HepG2 (cell line): ENCODE data around the gene SLC29A1. TPM values are rescaled to one million over a fixed set of nuclear protein-coding genes. Genes with fewer than 3 reads are reported as not detected.

Experiments
- ARID4A ChIP-seq: sonication (generic); formaldehyde crosslinking; IDR thresholded peaks from 2 replicates; pipeline ENCODE4 v1.5.0; 2020; ENCODE audit warnings: mild to moderate bottlenecking, missing genetic modification reagents, borderline replicate concordance
- GLI4 ChIP-seq: sonication (generic); formaldehyde crosslinking; IDR thresholded peaks from 2 replicates; pipeline ENCODE4 v1.5.1; 2020; ENCODE audit warnings: missing genetic modification reagents, mild to moderate bottlenecking, moderate library complexity, borderline replicate concordance
- POLR2AphosphoS5 ChIP-seq: IDR thresholded peaks from 2 replicates; pipeline ENCODE4 v1.6.1; 2012; ENCODE audit warnings: low read depth, low read length
- SRY ChIP-seq: sonication (generic); formaldehyde crosslinking; IDR thresholded peaks from 2 replicates; pipeline ENCODE4 v1.8.0; 2022; ENCODE audit warnings: mild to moderate bottlenecking, missing genetic modification reagents
- ZNF33B ChIP-seq: sonication (generic); formaldehyde crosslinking; IDR thresholded peaks from 2 replicates; pipeline ENCODE4 v1.5.1; 2020; ENCODE audit warnings: mild to moderate bottlenecking, missing genetic modification reagents
- ZNF784 ChIP-seq: sonication (generic); formaldehyde crosslinking; IDR thresholded peaks from 2 replicates; pipeline ENCODE4 v1.5.1; 2020; ENCODE audit warnings: missing genetic modification reagents, mild to moderate bottlenecking, borderline replicate concordance
- polyA plus RNA-seq, 8 experiments: library from polyadenylated mRNA; depleted of rRNA in 3 of 8; stranded (reverse) in 7 of 8; unstranded in 1 of 8; fragments of >200 nt; fragmentation: Illumina TruSeq in 4 of 8; extraction: Trizol in 4 of 8; gene quantifications; 2 replicates each; pipeline versions ENCODE4 v1.2.1 to v1.2.3, GENCODE V29; 2011 to 2016; ENCODE audit warnings: low read depth in 4 of 8, missing spikeins in 1 of 8, mixed read lengths in 1 of 8; ENCODE audit not compliant: insufficient read depth in 1 of 8
- total RNA-seq, 5 experiments: library from RNA; depleted of rRNA; stranded (reverse); fragments of >200 nt; fragmentation: Illumina TruSeq; extraction: Trizol; gene quantifications; 2 replicates each; pipeline ENCODE4 v1.2.3, GENCODE V29; 2016; ENCODE audit warnings: low read depth in 1 of 5
- TF ChIP-seq, protein P1 (sequence below): IDR thresholded peaks from 2 replicates; pipeline ENCODE4 v1.6.1; 2012; ENCODE audit warnings: low read length, improper control_type of control experiment
- TF ChIP-seq, protein P2 (sequence below): sonication (generic); formaldehyde crosslinking; IDR thresholded peaks from 2 replicates; pipeline ENCODE4 v1.4.0; 2020; ENCODE audit warnings: missing genetic modification reagents, mild to moderate bottlenecking, borderline replicate concordance

Gene SLC29A1
- total and polyA plus RNA-seq, 2 of the 13 experiments (the other 11 are each of a cell fraction or from before 2014, with no cell fraction given) = 43.2 to 106 TPM

GRCh38 chr6:44255871-44256774, 32.7 kb downstream of the SLC29A1 start (continued):
- TF ChIP-seq, protein P1, sequence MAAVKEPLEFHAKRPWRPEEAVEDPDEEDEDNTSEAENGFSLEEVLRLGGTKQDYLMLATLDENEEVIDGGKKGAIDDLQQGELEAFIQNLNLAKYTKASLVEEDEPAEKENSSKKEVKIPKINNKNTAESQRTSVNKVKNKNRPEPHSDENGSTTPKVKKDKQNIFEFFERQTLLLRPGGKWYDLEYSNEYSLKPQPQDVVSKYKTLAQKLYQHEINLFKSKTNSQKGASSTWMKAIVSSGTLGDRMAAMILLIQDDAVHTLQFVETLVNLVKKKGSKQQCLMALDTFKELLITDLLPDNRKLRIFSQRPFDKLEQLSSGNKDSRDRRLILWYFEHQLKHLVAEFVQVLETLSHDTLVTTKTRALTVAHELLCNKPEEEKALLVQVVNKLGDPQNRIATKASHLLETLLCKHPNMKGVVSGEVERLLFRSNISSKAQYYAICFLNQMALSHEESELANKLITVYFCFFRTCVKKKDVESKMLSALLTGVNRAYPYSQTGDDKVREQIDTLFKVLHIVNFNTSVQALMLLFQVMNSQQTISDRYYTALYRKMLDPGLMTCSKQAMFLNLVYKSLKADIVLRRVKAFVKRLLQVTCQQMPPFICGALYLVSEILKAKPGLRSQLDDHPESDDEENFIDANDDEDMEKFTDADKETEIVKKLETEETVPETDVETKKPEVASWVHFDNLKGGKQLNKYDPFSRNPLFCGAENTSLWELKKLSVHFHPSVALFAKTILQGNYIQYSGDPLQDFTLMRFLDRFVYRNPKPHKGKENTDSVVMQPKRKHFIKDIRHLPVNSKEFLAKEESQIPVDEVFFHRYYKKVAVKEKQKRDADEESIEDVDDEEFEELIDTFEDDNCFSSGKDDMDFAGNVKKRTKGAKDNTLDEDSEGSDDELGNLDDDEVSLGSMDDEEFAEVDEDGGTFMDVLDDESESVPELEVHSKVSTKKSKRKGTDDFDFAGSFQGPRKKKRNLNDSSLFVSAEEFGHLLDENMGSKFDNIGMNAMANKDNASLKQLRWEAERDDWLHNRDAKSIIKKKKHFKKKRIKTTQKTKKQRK = peak; percentile 23; the same call in 1 of the 2 replicates
- TF ChIP-seq SRY (CRISPR knock-in tag) (0 out of 2 replicates have a peak, but pooled peaks have one; percentile 33), GLI4 (0 out of 2 replicates have a peak, but pooled peaks have one; percentile 18), POLR2AphosphoS5 (peak; percentile 32; the same call in 1 of the 2 replicates), ARID4A (CRISPR knock-in tag) (no peak), ZNF784 (peak; percentile 13; the same call in 1 of the 2 replicates), ZNF33B (CRISPR knock-in tag) (peak; percentile 49; the same call in 1 of the 2 replicates)
- TF ChIP-seq, protein P2, sequence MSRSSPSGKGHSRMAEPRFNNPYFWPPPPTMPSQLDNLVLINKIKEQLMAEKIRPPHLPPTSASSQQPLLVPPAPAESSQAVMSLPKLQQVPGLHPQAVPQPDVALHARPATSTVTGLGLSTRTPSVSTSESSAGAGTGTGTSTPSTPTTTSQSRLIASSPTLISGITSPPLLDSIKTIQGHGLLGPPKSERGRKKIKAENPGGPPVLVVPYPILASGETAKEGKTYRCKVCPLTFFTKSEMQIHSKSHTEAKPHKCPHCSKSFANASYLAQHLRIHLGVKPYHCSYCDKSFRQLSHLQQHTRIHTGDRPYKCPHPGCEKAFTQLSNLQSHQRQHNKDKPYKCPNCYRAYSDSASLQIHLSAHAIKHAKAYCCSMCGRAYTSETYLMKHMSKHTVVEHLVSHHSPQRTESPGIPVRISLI (CRISPR knock-in tag) = no peak
